ENCODE data around the gene FANCC. TPM values are rescaled to one million over a fixed set of nuclear protein-coding genes. Genes with fewer than 3 reads are reported as not detected.

The FANCC gene
- polyA plus RNA-seq, 4 donors, result 4.9 to 20.6 (median 7.1) TPM

GRCh38 chr9:95058795-95059386, 258.6 kb downstream of the FANCC start:
- 80 to 89% (median 89%) methylated on average over 7 of the region's 7 CpGs for WGBS, 3 donors
- no peak overlapping the region for H3K4me3 ChIP-seq (ENCODE audit: low read depth in 1 of 3, low read length in 3 of 3)
- H3K27ac ChIP-seq (ENCODE audit: low read depth in 1 of 3, low read length in 2 of 3), result peak overlapping the region in 2 of 3 donors; percentile 34 to 71
- peaks cover 0 to 22% (median 10%) of the 10 kb centered on the region in 3 donors for H3K4me1 ChIP-seq (ENCODE audit: control insufficient read depth in 3 of 3, insufficient read depth in 2 of 3, low read depth in 1 of 3, low read length in 2 of 3)
- no peak for FAIRE-seq
- peaks cover 0 to 37% (median 5%) of the 10 kb centered on the region in 3 donors for H3K36me3 ChIP-seq (ENCODE audit: control insufficient read depth in 3 of 3, insufficient read depth in 2 of 3, low read depth in 1 of 3, low read length in 3 of 3)
- no peaks in the 10 kb centered on the region for H3K27me3 ChIP-seq (ENCODE audit: control insufficient read depth in 3 of 3, insufficient read depth in 3 of 3, low read length in 3 of 3)
- no peak for DNase-seq
- H3K9me3 ChIP-seq (ENCODE audit: control insufficient read depth in 2 of 2, insufficient read depth in 1 of 2, low read depth in 1 of 2, low read length in 1 of 2), result no peaks in the 10 kb centered on the region

DNA sequence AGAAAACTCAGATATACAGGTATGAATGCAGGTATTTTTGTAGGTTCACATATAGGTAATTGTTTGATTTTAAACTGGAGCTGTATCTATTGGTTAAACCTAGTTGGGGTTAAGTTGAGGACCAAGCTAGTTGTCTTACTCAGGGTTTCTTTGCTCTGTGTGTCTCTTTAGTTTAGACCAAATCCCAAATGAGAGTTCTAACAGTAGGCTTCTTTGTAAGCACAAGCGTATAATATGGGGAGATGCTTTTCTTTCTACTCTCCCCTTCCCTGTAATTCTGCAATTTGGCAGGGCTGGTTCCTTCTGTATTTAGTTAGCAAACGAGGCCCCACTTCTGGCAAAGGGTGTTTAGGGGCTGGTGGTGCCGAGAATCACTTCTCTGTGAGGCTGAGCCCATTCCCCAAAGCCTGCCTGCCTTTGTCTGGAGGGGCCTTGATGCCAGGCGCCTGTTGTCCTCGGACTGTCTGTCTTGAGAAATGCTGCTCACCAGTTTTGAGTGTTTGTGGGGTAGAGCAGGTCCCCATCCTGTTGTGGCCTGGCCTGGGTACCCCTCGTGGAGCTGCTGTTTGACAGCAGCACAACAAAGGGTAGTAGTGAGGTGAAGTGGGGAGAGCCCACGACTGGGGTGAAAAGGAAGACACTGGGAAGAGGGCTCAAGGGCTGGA, 259.3 kb downstream of the FANCC start:
- Histone ChIP-seq H3K4me1 (ENCODE audit: control insufficient read depth in 3 of 3, insufficient read depth in 2 of 3, low read depth in 1 of 3, low read length in 2 of 3) (peaks cover 0 to 16% (median 10%) of the 10 kb centered on the region in 3 donors), H3K36me3 (ENCODE audit: control insufficient read depth in 3 of 3, insufficient read depth in 2 of 3, low read depth in 1 of 3, low read length in 3 of 3) (peaks cover 0 to 35% (median 0%) of the 10 kb centered on the region in 3 donors), H3K27ac (ENCODE audit: low read depth in 1 of 3, low read length in 2 of 3) (peak overlapping the region in 2 of 3 donors; percentile 3 to 71), H3K27me3 (ENCODE audit: control insufficient read depth in 3 of 3, insufficient read depth in 3 of 3, low read length in 3 of 3) (no peaks in the 10 kb centered on the region), H3K9me3 (ENCODE audit: control insufficient read depth in 2 of 2, insufficient read depth in 1 of 2, low read depth in 1 of 2, low read length in 1 of 2) (no peaks in the 10 kb centered on the region), H3K4me3 (ENCODE audit: low read depth in 1 of 3, low read length in 3 of 3) (no peak overlapping the region)
- DNase-seq (no peak), FAIRE-seq (no peak)
- 67 to 82% (median 75%) methylated on average over 7 of the region's 7 CpGs for WGBS, 3 donors

GRCh38 chr9:95057101-95057500, 260.4 kb downstream of the FANCC start:
- FAIRE-seq (no peak), DNase-seq (no peak)
- Histone ChIP-seq H3K9me3 (ENCODE audit: control insufficient read depth in 2 of 2, insufficient read depth in 1 of 2, low read depth in 1 of 2, low read length in 1 of 2) (no peaks in the 10 kb centered on the region), H3K36me3 (ENCODE audit: control insufficient read depth in 3 of 3, insufficient read depth in 2 of 3, low read depth in 1 of 3, low read length in 3 of 3) (peaks cover 0 to 23% (median 0%) of the 10 kb centered on the region in 3 donors), H3K4me3 (ENCODE audit: low read depth in 1 of 3, low read length in 3 of 3) (peak overlapping the region in 1 of 3 donors; percentile 6), H3K4me1 (ENCODE audit: control insufficient read depth in 3 of 3, insufficient read depth in 2 of 3, low read depth in 1 of 3, low read length in 2 of 3) (peaks cover 0 to 14% (median 10%) of the 10 kb centered on the region in 3 donors), H3K27ac (ENCODE audit: low read depth in 1 of 3, low read length in 2 of 3) (peak overlapping the region in 2 of 3 donors; percentile 28 to 71), H3K27me3 (ENCODE audit: control insufficient read depth in 3 of 3, insufficient read depth in 3 of 3, low read length in 3 of 3) (no peaks in the 10 kb centered on the region)
- 52 to 58% (median 57%) methylated on average over 10 of the region's 10 CpGs for WGBS, 3 donors

- WGBS, 3 donors, result 60 to 74% (median 71%) methylated on average over 15 of the region's 15 CpGs
- H3K27me3 ChIP-seq (ENCODE audit: control insufficient read depth in 3 of 3, insufficient read depth in 3 of 3, low read length in 3 of 3), result no peaks in the 10 kb centered on the region
- DNase-seq (no peak), FAIRE-seq (no peak)
- peaks cover 0 to 20% (median 0%) of the 10 kb centered on the region in 3 donors for H3K36me3 ChIP-seq (ENCODE audit: control insufficient read depth in 3 of 3, insufficient read depth in 2 of 3, low read depth in 1 of 3, low read length in 3 of 3)
- no peaks in the 10 kb centered on the region for H3K9me3 ChIP-seq (ENCODE audit: control insufficient read depth in 2 of 2, insufficient read depth in 1 of 2, low read depth in 1 of 2, low read length in 1 of 2)
- H3K4me1 ChIP-seq (ENCODE audit: control insufficient read depth in 3 of 3, insufficient read depth in 2 of 3, low read depth in 1 of 3, low read length in 2 of 3), result peaks cover 0 to 14% (median 10%) of the 10 kb centered on the region in 3 donors
- peak overlapping the region in 2 of 3 donors; percentile 71 to 92 for H3K27ac ChIP-seq (ENCODE audit: low read depth in 1 of 3, low read length in 2 of 3)
- peak overlapping the region in 1 of 3 donors; percentile 0 for H3K4me3 ChIP-seq (ENCODE audit: low read depth in 1 of 3, low read length in 3 of 3)
Measured at GRCh38 chr9:95055851-95056551, 261.5 kb downstream of the FANCC start.

DNA sequence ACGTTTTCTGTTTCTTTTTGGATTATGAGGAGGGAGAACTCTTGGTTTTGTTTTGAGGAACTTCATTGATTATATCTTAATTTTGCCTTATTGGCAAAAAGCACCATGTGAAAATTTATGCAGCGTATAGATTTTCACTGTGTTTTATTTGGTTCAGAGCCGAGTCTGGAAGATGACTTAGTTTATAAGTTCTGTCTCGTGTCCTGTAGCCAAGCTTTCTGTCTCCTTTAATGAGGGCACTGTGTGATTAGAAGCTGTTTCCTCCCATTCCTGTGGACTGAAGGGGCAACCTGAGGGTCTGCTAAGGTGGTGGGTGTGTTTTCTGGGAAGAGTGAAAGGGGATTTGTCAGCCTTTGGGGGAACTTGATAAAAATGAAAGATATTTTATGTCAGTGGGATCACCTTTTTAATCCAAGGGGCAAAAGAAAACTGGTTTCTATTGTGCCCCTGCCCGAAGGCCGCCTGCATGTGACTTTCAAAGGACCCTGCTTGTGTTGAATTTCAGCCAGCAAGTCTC, 262.1 kb downstream of the FANCC start:
- Histone ChIP-seq H3K9me3 (ENCODE audit: control insufficient read depth in 2 of 2, insufficient read depth in 1 of 2, low read depth in 1 of 2, low read length in 1 of 2) (no peaks in the 10 kb centered on the region), H3K4me1 (ENCODE audit: control insufficient read depth in 3 of 3, insufficient read depth in 2 of 3, low read depth in 1 of 3, low read length in 2 of 3) (peaks cover 0 to 14% (median 10%) of the 10 kb centered on the region in 3 donors), H3K36me3 (ENCODE audit: control insufficient read depth in 3 of 3, insufficient read depth in 2 of 3, low read depth in 1 of 3, low read length in 3 of 3) (peaks cover 0 to 15% (median 0%) of the 10 kb centered on the region in 3 donors), H3K4me3 (ENCODE audit: low read depth in 1 of 3, low read length in 3 of 3) (no peak overlapping the region), H3K27me3 (ENCODE audit: control insufficient read depth in 3 of 3, insufficient read depth in 3 of 3, low read length in 3 of 3) (no peaks in the 10 kb centered on the region), H3K27ac (ENCODE audit: low read depth in 1 of 3, low read length in 2 of 3) (peak overlapping the region in 2 of 3 donors; percentile 71 to 92)
- DNase-seq, result no peak
- 37 to 66% (median 64%) methylated on average over 6 of the region's 6 CpGs for WGBS, 3 donors
- FAIRE-seq, result no peak

DNA sequence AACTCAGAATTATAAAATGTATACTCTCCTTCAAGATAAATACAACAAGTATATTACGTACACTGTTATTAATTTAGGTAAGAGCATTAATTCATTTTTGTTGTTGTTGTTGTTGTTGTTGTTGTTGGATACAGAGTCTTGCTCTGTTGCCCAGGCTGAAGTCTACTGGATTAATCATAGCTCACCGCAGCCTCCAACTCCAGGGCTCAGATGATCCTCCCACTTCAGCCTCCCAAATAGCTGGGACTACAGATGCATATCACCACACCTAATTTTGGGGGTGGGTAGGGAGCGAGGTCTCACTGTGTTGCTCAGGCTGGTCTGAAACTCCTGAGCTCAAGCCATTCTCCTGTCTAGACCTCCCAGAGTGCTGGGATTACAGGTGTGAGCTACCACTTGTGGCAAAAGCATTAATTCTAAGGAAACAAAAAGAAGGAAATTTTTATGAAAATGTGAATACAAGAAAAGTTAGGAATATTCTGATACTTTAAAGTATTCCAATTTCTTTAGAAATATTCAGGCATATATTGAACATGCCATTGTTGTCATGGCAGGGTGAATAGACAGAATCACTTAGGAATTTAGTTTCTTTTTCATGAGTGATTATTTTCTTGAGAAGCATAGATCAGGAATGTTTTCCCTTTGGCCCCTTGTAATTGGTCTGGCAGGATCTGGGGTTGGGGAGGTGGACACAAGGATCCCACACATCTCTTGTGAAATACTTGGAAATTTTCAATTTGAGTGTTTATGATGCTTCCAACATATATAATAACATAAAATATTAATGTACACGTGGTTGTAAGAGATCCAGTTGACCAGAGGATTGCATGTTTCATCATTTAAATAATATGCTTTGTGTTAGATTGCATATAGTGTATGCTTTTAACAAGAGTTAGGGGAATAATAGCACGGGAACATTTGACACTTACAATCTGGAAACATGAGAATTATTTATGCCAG, 263.6 kb downstream of the FANCC start:
- DNase-seq (no peak), FAIRE-seq (no peak)
- H3K4me1 ChIP-seq (ENCODE audit: control insufficient read depth in 3 of 3, insufficient read depth in 2 of 3, low read depth in 1 of 3, low read length in 2 of 3), result peaks cover 0 to 22% (median 9%) of the 10 kb centered on the region in 3 donors
- WGBS, 3 donors, result 81 to 87% (median 84%) methylated on average over 5 of the region's 5 CpGs
- H3K36me3 ChIP-seq (ENCODE audit: control insufficient read depth in 3 of 3, insufficient read depth in 2 of 3, low read depth in 1 of 3, low read length in 3 of 3), result peaks cover 0 to 15% (median 0%) of the 10 kb centered on the region in 3 donors
- H3K9me3 ChIP-seq (ENCODE audit: control insufficient read depth in 2 of 2, insufficient read depth in 1 of 2, low read depth in 1 of 2, low read length in 1 of 2), result no peaks in the 10 kb centered on the region
- no peak overlapping the region for H3K4me3 ChIP-seq (ENCODE audit: low read depth in 1 of 3, low read length in 3 of 3)
- no peaks in the 10 kb centered on the region for H3K27me3 ChIP-seq (ENCODE audit: control insufficient read depth in 3 of 3, insufficient read depth in 3 of 3, low read length in 3 of 3)
- peak overlapping the region in 2 of 3 donors; percentile 11 to 35 for H3K27ac ChIP-seq (ENCODE audit: low read depth in 1 of 3, low read length in 2 of 3)

DNA sequence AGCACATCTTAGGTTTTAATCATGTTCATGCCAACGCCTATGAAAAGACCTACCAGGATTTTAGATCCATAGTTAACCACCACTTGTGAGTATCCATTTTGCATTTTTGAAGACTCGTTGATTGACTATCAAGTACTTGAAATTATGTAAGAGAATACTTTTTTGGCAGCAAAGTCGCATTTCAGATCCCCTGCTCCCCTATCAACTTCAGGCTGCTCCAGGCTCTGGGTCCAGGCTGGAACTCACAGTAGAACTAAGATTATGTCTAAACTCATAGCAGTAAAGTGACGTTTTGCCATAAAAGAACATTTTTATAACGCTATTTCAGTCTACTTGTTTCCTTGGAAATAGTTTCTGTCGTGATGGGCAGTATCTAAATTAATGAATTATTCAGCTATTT, 267.7 kb downstream of the FANCC start:
- Histone ChIP-seq H3K36me3 (ENCODE audit: control insufficient read depth in 3 of 3, insufficient read depth in 2 of 3, low read depth in 1 of 3, low read length in 3 of 3) (peaks cover 0 to 11% (median 0%) of the 10 kb centered on the region in 3 donors), H3K27ac (ENCODE audit: low read depth in 1 of 3, low read length in 2 of 3) (peak overlapping the region; percentile 55 to 73 (median 71)), H3K4me1 (ENCODE audit: control insufficient read depth in 3 of 3, insufficient read depth in 2 of 3, low read depth in 1 of 3, low read length in 2 of 3) (peaks cover 0 to 20% (median 0%) of the 10 kb centered on the region in 3 donors), H3K27me3 (ENCODE audit: control insufficient read depth in 3 of 3, insufficient read depth in 3 of 3, low read length in 3 of 3) (no peaks in the 10 kb centered on the region), H3K4me3 (ENCODE audit: low read depth in 1 of 3, low read length in 3 of 3) (peak overlapping the region in 2 of 3 donors; percentile 20 to 28), H3K9me3 (ENCODE audit: control insufficient read depth in 2 of 2, insufficient read depth in 1 of 2, low read depth in 1 of 2, low read length in 1 of 2) (no peaks in the 10 kb centered on the region)
- no peak for DNase-seq
- FAIRE-seq, result no peak
- WGBS, 3 donors, result 42 to 53% (median 51%) methylated on average over 6 of the region's 6 CpGs
